ENCODE data around the gene DOK3.
A peak's percentile ranks its signal among the peaks of the same experiment; 100 is the strongest.

- TF ChIP-seq CTCF (IDR thresholded peaks at IDR 0.05) (peak; percentile 81), EZH2 (IDR thresholded peaks at IDR 0.05; ENCODE audit: borderline replicate concordance, insufficient read depth, low read depth, low read length, poor library complexity, severe bottlenecking) (no peak)
Measured at GRCh38 chr5:177454397-177455035, 55.1 kb downstream of the DOK3 start.
